G401 (cell line): ENCODE data around the gene POLN. TPM values are rescaled to one million over a fixed set of nuclear protein-coding genes. Genes with fewer than 3 reads are reported as not detected.
"Not testable (repeated sequence)": the region's sequence is repeated elsewhere in the genome, so short reads cannot be mapped to it uniquely, and the experiment has no call there.

Experiments
- DNase-seq: peaks from one replicate; pipeline ENCODE4 v3.0.0-alpha.2; 2015; ENCODE audit warnings: low spot score
- in situ Hi-C: cut with HindIII; loops from 2 replicates; pipeline ENCODE4 v1.10.0; 2016; ENCODE audit warnings: low sequenced_read_pairs, mixed read lengths
- total RNA-seq: library from RNA; depleted of rRNA; stranded (reverse); fragments of >200 nt; shearing (Covaris generic); gene quantifications from 2 replicates; pipeline ENCODE4 v1.2.3, GENCODE V29; 2014; rRNA removed

Gene POLN
- total RNA-seq, 1 experiment from 2014 or later = 0.17 TPM

- no peak for DNase-seq
- in situ Hi-C loops = no loop called here
Observed at GRCh38 chr4:2043396-2044118, 198.4 kb downstream of the POLN start.

GRCh38 chr4:2042947-2043395 is 198.9 kb downstream of the POLN start:
- in situ Hi-C loops = no loop called here
- no peak for DNase-seq

GRCh38 chr4:2042204-2042946 is 199.5 kb downstream of the POLN start:
- peak; percentile 5 for DNase-seq
- in situ Hi-C loops = no loop called here

- peak; percentile 74 for DNase-seq
- in situ Hi-C loops = no loop called here
Observed at GRCh38 chr4:2041239-2042130, 200.4 kb downstream of the POLN start.

- DNase-seq = no peak
- in situ Hi-C loops = no loop called here
Observed at GRCh38 chr4:2040391-2041238, 201.3 kb downstream of the POLN start.

- in situ Hi-C loops = no loop called here
- no peak for DNase-seq
Observed at GRCh38 chr4:2036866-2037265, 205.1 kb downstream of the POLN start.

DNA sequence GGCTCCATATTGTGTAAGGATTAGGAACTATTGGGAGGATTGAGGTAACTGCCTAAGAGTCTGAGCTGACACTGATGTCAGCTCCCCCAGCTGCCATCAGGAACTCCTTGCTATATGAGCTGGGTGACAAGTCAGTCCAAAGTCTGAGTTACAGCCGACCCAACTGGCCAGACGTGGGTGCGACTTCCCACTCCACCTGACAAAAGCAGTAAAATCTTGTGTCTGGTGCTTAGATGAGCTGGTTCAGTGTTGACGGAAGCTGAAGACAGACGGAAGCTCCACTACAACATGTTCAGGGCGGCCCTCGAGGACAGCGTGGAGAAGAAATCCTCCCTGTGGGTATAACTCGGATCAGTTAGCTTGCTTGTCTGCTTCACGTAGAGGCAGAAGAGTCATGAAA is 205.6 kb downstream of the POLN start:
- in situ Hi-C loops = no loop called here
- no peak for DNase-seq

GRCh38 chr4:2031161-2031560 is 210.8 kb downstream of the POLN start:
- not testable (repeated sequence) for DNase-seq

GRCh38 chr4:2027120-2027519 is 214.8 kb downstream of the POLN start:
- DNase-seq, in situ Hi-C loops: not testable (repeated sequence)

More at GRCh38 chr4:2031161-2031560, 210.8 kb downstream of the POLN start:
- in situ Hi-C loops = not testable (repeated sequence)

GRCh38 chr4:2025817-2026216 is 216.1 kb downstream of the POLN start:
- in situ Hi-C loops = no loop called here
- no peak for DNase-seq

DNA sequence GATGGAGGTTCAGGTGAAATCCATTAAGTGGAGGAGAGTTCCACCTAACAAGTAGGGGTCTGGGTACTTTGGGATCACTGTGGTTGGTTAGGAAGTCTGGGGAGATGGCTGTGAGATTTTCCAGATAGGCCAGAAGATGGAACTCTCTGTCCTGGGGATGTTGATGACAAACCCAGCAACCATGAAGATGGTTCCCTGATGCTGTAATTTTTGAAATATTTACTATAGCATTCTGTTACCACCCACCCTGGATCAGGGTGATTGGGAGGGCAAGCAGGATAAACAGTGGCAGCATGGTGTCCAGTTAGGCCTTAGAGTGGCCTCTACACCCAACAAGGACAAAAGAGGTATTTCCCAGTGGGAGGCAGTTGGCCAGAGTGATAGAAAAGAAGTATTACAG is 217.2 kb downstream of the POLN start:
- DNase-seq = no peak
- in situ Hi-C loops = no loop called here

Other genes starting within 250 kb of the POLN start
- gene NELFA, start 233.1 kb downstream of the POLN start, total RNA-seq = 32.5 and 38.1 TPM in 2 replicates
- gene NAT8L, start 182.8 kb downstream of the POLN start, total RNA-seq = 9.5 and 11.4 TPM in 2 replicates
- 12.3 and 15.5 TPM in 2 replicates for gene HAUS3, start within 50 bp of the POLN start, total RNA-seq
- 53.2 and 72.2 TPM in 2 replicates for gene MXD4, start 20.0 kb upstream of the POLN start, total RNA-seq
- gene ZFYVE28, start 176.5 kb upstream of the POLN start, total RNA-seq = 9.4 and 11.4 TPM in 2 replicates
- 1.5 TPM in 1 of 2 replicates, not detected in the other for gene CFAP99, start 176.8 kb upstream of the POLN start, total RNA-seq
- gene RNF4, start 227.0 kb upstream of the POLN start, total RNA-seq = 28.3 and 28.7 TPM in 2 replicates